Colonic mucosa (tissue), 4 donors: ENCODE measurements around the gene CYP1A2. TPM values are rescaled to one million over a fixed set of nuclear protein-coding genes. Genes with fewer than 3 reads are reported as not detected.

Experiments used
- DNase-seq: peaks from one replicate; pipeline ENCODE4 v3.0.0-alpha.2; 2020
- H3K27ac ChIP-seq: fragments of 200-600 bp; one replicate; pipeline ENCODE4 v1.8.0; 2021
- H3K27me3 ChIP-seq: fragments of 200-600 bp; one replicate; pipeline ENCODE4 v1.8.0; 2021
- H3K36me3 ChIP-seq: fragments of 200-600 bp; one replicate; pipeline ENCODE4 v1.8.0; 2021
- H3K4me1 ChIP-seq: fragments of 200-600 bp; one replicate; pipeline ENCODE4 v1.8.0; 2021; ENCODE audit warnings: mild to moderate bottlenecking
- H3K4me3 ChIP-seq: fragments of 200-600 bp; one replicate; pipeline ENCODE4 v1.8.0; 2021
- H3K9ac ChIP-seq, 2 donors: one replicate each; pipeline ENCODE4 v1.7.0; 2013; ENCODE audit warnings: control low read depth in 2 of 2, low read depth in 2 of 2, low read length in 2 of 2
- H3K9me3 ChIP-seq: fragments of 200-600 bp; one replicate; pipeline ENCODE4 v1.8.0; 2021
- intact Hi-C: fragments of 100-400 bp; cut with DNase I; formaldehyde crosslinking; loops from one replicate; pipeline ENCODE4 v1.14.1; 2022
- microRNA-seq: library from miRNA; unstranded; fragments of <30 nt; microRNA quantifications from one replicate; pipeline ENCODE4, GENCODE V29; 2019
- total RNA-seq, 2 donors: library from RNA; stranded (reverse); fragmentation: NEBNext Ultra II Directional in 1 of 2; extraction: Animal tissue kit (Norgen Biotek cat#: 25700) in 1 of 2; gene quantifications; one replicate each; pipeline ENCODE4 v1.2.1, GENCODE V29; 2021
- TF ChIP-seq, protein P1 (sequence below): fragments of 200-600 bp; IDR thresholded peaks from one replicate; pipeline ENCODE4 v1.8.0; 2022; ENCODE audit warnings: antibody characterized with exemption, mild to moderate bottlenecking
- donor health status: healthy.
- donor health status: DM: no; HTN: no; CAD: no.
- donor health status: DM: no; HTN: no; CAD: no.

Gene CYP1A2
- total RNA-seq, 2 donors from 2014 or later = not detected

DNA sequence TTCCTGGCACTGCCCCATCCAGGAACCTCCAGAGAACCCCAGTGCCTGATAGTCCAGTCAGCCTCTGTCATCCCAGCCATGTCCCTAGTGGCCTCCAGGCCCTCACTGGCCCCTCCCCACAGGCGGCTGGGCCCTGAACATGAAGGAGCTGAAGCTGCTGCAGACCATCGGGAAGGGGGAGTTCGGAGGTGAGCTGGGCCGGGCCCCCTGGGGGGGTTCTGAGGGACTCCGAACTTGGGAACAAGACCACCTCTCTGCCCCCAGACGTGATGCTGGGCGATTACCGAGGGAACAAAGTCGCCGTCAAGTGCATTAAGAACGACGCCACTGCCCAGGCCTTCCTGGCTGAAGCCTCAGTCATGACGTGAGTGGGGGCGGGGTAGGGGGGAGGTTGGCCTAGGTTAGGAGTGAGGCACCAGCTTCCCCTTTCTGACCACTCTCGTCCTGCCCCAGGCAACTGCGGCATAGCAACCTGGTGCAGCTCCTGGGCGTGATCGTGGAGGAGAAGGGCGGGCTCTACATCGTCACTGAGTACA, 52.0 kb downstream of the CYP1A2 start:
- Histone ChIP-seq H3K36me3 (peaks cover 25% of the 10 kb centered on the region), H3K27me3 (no peaks in the 10 kb centered on the region), H3K9me3 (no peaks in the 10 kb centered on the region), H3K9ac (no peak overlapping the region), H3K4me3 (no peak overlapping the region), H3K27ac (no peak overlapping the region), H3K4me1 (peaks cover 5% of the 10 kb centered on the region)
- TF ChIP-seq, protein P1, sequence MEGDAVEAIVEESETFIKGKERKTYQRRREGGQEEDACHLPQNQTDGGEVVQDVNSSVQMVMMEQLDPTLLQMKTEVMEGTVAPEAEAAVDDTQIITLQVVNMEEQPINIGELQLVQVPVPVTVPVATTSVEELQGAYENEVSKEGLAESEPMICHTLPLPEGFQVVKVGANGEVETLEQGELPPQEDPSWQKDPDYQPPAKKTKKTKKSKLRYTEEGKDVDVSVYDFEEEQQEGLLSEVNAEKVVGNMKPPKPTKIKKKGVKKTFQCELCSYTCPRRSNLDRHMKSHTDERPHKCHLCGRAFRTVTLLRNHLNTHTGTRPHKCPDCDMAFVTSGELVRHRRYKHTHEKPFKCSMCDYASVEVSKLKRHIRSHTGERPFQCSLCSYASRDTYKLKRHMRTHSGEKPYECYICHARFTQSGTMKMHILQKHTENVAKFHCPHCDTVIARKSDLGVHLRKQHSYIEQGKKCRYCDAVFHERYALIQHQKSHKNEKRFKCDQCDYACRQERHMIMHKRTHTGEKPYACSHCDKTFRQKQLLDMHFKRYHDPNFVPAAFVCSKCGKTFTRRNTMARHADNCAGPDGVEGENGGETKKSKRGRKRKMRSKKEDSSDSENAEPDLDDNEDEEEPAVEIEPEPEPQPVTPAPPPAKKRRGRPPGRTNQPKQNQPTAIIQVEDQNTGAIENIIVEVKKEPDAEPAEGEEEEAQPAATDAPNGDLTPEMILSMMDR = no peak
- intact Hi-C loops = loop anchor here (1.0 kb wide), 1 partner anchor 29 kb away; no protein-coding TSS in a partner anchor
- peak; percentile 33 for DNase-seq

DNA sequence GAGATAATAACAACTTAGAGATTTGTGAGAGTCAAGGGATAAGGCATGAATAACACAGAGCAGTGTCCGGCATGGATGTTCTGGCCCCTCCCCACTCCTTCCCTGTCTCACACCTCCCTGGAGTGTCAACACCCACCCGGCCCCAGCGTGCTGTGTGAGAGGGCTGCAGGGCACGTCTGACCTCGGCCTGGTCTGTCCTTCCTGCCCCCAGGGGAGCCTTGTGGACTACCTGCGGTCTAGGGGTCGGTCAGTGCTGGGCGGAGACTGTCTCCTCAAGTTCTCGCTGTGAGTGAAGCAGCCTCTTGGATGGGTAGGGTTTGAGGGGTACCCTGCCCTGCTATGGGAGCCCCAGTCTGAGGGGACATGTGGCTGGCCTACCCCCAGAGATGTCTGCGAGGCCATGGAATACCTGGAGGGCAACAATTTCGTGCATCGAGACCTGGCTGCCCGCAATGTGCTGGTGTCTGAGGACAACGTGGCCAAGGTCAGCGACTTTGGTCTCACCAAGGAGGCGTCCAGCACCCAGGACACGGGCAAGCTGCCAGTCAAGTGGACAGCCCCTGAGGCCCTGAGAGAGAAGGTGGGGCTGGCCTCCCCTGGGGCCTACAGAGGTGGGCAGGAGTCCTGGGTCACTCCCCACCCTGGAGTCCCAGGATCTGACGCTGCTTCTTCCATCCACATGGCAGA, 52.8 kb downstream of the CYP1A2 start:
- no peak overlapping the region for H3K9ac ChIP-seq
- no peak overlapping the region for H3K27ac ChIP-seq
- DNase-seq = peak; percentile 23
- no peaks in the 10 kb centered on the region for H3K9me3 ChIP-seq
- intact Hi-C loops = no loop called here
- H3K36me3 ChIP-seq = peaks cover 25% of the 10 kb centered on the region
- no peak overlapping the region for H3K4me3 ChIP-seq
- no peaks in the 10 kb centered on the region for H3K27me3 ChIP-seq
- TF ChIP-seq, protein P1 = no peak
- peaks cover 5% of the 10 kb centered on the region for H3K4me1 ChIP-seq

DNA sequence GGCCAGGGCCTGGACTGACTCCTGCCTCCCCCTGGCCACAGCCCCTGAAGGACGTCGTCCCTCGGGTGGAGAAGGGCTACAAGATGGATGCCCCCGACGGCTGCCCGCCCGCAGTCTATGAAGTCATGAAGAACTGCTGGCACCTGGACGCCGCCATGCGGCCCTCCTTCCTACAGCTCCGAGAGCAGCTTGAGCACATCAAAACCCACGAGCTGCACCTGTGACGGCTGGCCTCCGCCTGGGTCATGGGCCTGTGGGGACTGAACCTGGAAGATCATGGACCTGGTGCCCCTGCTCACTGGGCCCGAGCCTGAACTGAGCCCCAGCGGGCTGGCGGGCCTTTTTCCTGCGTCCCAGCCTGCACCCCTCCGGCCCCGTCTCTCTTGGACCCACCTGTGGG, 53.6 kb downstream of the CYP1A2 start:
- intact Hi-C loops = no loop called here

DNA sequence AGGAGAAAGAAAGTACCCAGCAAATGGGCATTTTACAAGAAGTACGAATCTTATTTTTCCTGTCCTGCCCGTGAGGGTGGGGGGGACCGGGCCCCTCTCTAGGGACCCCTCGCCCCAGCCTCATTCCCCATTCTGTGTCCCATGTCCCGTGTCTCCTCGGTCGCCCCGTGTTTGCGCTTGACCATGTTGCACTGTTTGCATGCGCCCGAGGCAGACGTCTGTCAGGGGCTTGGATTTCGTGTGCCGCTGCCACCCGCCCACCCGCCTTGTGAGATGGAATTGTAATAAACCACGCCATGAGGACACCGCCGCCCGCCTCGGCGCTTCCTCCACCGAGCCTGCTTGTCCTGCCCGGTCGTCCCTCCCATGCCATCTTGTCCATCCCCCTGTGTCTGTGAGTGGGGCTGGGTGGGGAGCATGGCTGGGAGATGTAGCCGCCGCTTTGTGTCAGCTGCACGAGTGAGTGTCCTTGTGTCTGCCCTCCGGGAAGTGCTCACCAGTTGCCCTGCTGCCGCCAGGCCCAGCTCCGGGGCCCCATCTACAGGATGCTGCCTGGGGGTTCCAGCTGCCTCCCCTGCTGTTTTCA, 54.3 kb downstream of the CYP1A2 start:
- no peak overlapping the region for H3K27ac ChIP-seq
- H3K4me1 ChIP-seq = peaks cover 5% of the 10 kb centered on the region
- DNase-seq = peak; percentile 20
- no peak overlapping the region for H3K9ac ChIP-seq
- intact Hi-C loops = no loop called here
- peaks cover 25% of the 10 kb centered on the region for H3K36me3 ChIP-seq
- TF ChIP-seq, protein P1 = no peak
- H3K4me3 ChIP-seq = no peak overlapping the region
- H3K9me3 ChIP-seq = no peaks in the 10 kb centered on the region
- no peaks in the 10 kb centered on the region for H3K27me3 ChIP-seq

More for the DNA sequence above, 53.6 kb downstream of the CYP1A2 start:
- DNase-seq = peak; percentile 21
- TF ChIP-seq, protein P1 = no peak
- no peak overlapping the region for H3K9ac ChIP-seq
- H3K27ac ChIP-seq = no peak overlapping the region
- H3K27me3 ChIP-seq = no peaks in the 10 kb centered on the region
- no peaks in the 10 kb centered on the region for H3K9me3 ChIP-seq
- peaks cover 25% of the 10 kb centered on the region for H3K36me3 ChIP-seq
- H3K4me3 ChIP-seq = no peak overlapping the region
- H3K4me1 ChIP-seq = peaks cover 5% of the 10 kb centered on the region

DNA sequence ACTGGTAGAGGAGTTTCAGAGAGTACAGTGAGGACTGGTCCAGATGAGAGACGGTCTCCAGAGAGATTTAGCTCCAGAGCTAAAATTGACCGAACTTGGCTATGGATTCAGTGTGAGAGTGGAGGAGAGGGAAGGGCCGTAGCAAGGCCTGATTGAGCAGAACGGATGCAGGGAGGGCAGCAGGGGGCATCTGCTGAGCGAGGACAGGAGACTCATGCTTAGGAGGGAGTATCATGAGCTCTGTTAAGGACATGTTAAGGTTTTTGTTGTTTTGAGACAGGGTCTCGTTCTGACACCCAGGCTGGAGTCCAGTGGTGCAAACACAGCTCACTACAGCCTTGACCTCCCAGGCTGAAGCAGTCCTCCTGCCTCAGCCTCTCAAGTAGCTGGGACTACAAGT, 56.3 kb downstream of the CYP1A2 start:
- intact Hi-C loops = no loop called here
- Histone ChIP-seq H3K4me1 (peaks cover 2% of the 10 kb centered on the region), H3K36me3 (peaks cover 25% of the 10 kb centered on the region), H3K9me3 (no peaks in the 10 kb centered on the region), H3K9ac (no peak overlapping the region), H3K4me3 (no peak overlapping the region), H3K27me3 (no peaks in the 10 kb centered on the region), H3K27ac (no peak overlapping the region)
- DNase-seq = no peak
- TF ChIP-seq, protein P1 = no peak

Small RNA genes lying within 50 kb of the gene (microRNA-seq; reads per million reads assigned to microRNA genes)
- gene MIR4513 = not detected

Other genes starting within 250 kb of the CYP1A2 start
- gene ARID3B, start 207.6 kb upstream of the CYP1A2 start, total RNA-seq = 1 to 10 TPM; 8.8 to 9.5 TPM
- gene CLK3, start 133.0 kb upstream of the CYP1A2 start, total RNA-seq = 10 to 100 TPM; 83.5 to 88.9 TPM
- gene EDC3, start 52.8 kb upstream of the CYP1A2 start, total RNA-seq = 10 to 100 TPM; 21.3 to 32.7 TPM
- gene CYP1A1, start 23.3 kb upstream of the CYP1A2 start, total RNA-seq = not detected
- gene CSK, start 33.2 kb downstream of the CYP1A2 start, total RNA-seq = 100 to 1,000 TPM in 1 of 2 donors, 10 to 100 TPM in 1; 64.3 to 126 TPM
- gene LMAN1L, start 64.0 kb downstream of the CYP1A2 start, total RNA-seq = not detected
- gene CPLX3, start 77.8 kb downstream of the CYP1A2 start, total RNA-seq = not detected
- gene ULK3, start 94.3 kb downstream of the CYP1A2 start, total RNA-seq = 10 to 100 TPM; 45.6 to 50.7 TPM
- gene SCAMP2, start 124.5 kb downstream of the CYP1A2 start, total RNA-seq = 100 to 1,000 TPM; 152 to 204 TPM
- 10 to 100 TPM; 50.7 to 68.0 TPM for gene MPI, start 141.2 kb downstream of the CYP1A2 start, total RNA-seq
- gene FAM219B, start 158.0 kb downstream of the CYP1A2 start, total RNA-seq = 10 to 100 TPM; 44.7 to 54.2 TPM
- 100 to 1,000 TPM; 563 to 623 TPM for gene COX5A, start 189.2 kb downstream of the CYP1A2 start, total RNA-seq
- gene RPP25, start 207.9 kb downstream of the CYP1A2 start, total RNA-seq = 10 to 100 TPM in 1 of 2 donors, 1 to 10 TPM in 1; 7.8 to 25.5 TPM
- gene SCAMP5, start 246.7 kb downstream of the CYP1A2 start, total RNA-seq = 10 to 100 TPM in 1 of 2 donors, 1 to 10 TPM in 1; 4.9 to 24.9 TPM